Kidney (tissue), 14 donors: ENCODE measurements around the gene TMEM170B. TPM values are rescaled to one million over a fixed set of nuclear protein-coding genes. Genes with fewer than 3 reads are reported as not detected.

Experiments
- DNase-seq, 5 donors: peaks; one replicate each; pipeline ENCODE4 v3.0.0-alpha.2; 2013 to 2020
- FAIRE-seq: peaks from 2 replicates; lab custom pipeline; 2012; peaks lifted over from hg19 to GRCh38; lab: Jason Lieb, UNC
- H3K27ac ChIP-seq, 2 donors: one replicate each; pipeline ENCODE4 v1.7.0; 2013; ENCODE audit warnings: low read depth in 2 of 2, low read length in 2 of 2, inconsistent platforms in 1 of 2
- H3K27me3 ChIP-seq: one replicate; pipeline ENCODE4 v1.7.1; 2013; ENCODE audit warnings: low read length, inconsistent platforms; ENCODE audit not compliant: control insufficient read depth, insufficient read depth
- H3K36me3 ChIP-seq, 3 donors: one replicate each; pipeline versions ENCODE4 v1.7.0 to v1.7.1; 2013; ENCODE audit warnings: low read length in 3 of 3, control low read depth in 1 of 3, inconsistent platforms in 1 of 3; ENCODE audit not compliant: insufficient read depth in 3 of 3, control insufficient read depth in 2 of 3
- H3K4me1 ChIP-seq, 3 donors: one replicate each; pipeline versions ENCODE4 v1.7.0 to v1.7.1; 2013; ENCODE audit warnings: low read length in 3 of 3, inconsistent platforms in 1 of 3, low read depth in 1 of 3; ENCODE audit not compliant: control insufficient read depth in 2 of 3, insufficient read depth in 2 of 3
- H3K4me3 ChIP-seq, 3 donors: one replicate each; pipeline versions ENCODE4 v1.7.0 to v1.8.1; 2013; ENCODE audit warnings: low read length in 3 of 3, control low read depth in 1 of 3, inconsistent platforms in 1 of 3
- H3K9ac ChIP-seq, 3 donors: one replicate each; pipeline versions ENCODE4 v1.7.0 to v1.7.1; 2013; ENCODE audit warnings: low read length in 3 of 3, control low read depth in 1 of 3, inconsistent platforms in 1 of 3
- H3K9me3 ChIP-seq, 3 donors: one replicate each; pipeline versions ENCODE4 v1.7.0 to v1.7.1; 2013; ENCODE audit warnings: low read length in 3 of 3, control low read depth in 1 of 3, inconsistent platforms in 1 of 3; ENCODE audit not compliant: control insufficient read depth in 2 of 3, insufficient read depth in 1 of 3
- intact Hi-C: fragments of 100-400 bp; cut with DNase I; formaldehyde crosslinking; loops from one replicate; pipeline ENCODE4 v1.11.1; 2022
- polyA plus RNA-seq: library from polyadenylated mRNA; stranded (reverse); fragments of 350-450 nt; fragmentation: Illumina TruSeq; extraction: RNeasy Lipid Tissue Mini Kit (QIAGEN cat#74804); gene quantifications from one replicate; pipeline ENCODE4 v1.2.3, GENCODE V29; 2014; ENCODE audit warnings: low read depth, low replicate concordance; ENCODE audit not compliant: insufficient read depth
- total RNA-seq: library from RNA; stranded (reverse); fragmentation: NEBNext Ultra II Directional; extraction: Animal tissue kit (Norgen Biotek cat#: 25700); gene quantifications from one replicate; pipeline ENCODE4 v1.2.1, GENCODE V29; 2021
- TF ChIP-seq, protein P1 (sequence below): IDR thresholded peaks from 3 replicates; pipeline ENCODE4 v1.5.1; 2012; ENCODE audit warnings: mild to moderate bottlenecking, moderate library complexity, borderline replicate concordance; ENCODE audit not compliant: insufficient read depth; ENCODE audit errors: extremely low read depth
- donor health status: control.
- donor health status: control.
- donor health status: control.
- donor health status: control.
- donor health status: control.
- donor health status: DM: yes; HTN: yes; CAD: no.
- donor health status: Normal renal cell carcinoma (clear cell type).

Gene TMEM170B
- total and polyA plus RNA-seq, 2 donors from 2014 or later = 2.7 to 3.7 TPM

- H3K27ac ChIP-seq = no peak overlapping the region
- no peak overlapping the region for H3K9ac ChIP-seq
- H3K4me3 ChIP-seq = no peak overlapping the region
- intact Hi-C loops = no loop called here
- H3K9me3 ChIP-seq = no peaks in the 10 kb centered on the region
- DNase-seq = no peak
- peaks cover 0 to 5% (median 2%) of the 10 kb centered on the region in 3 donors for H3K4me1 ChIP-seq
- no peaks in the 10 kb centered on the region for H3K36me3 ChIP-seq
- TF ChIP-seq, protein P1, sequence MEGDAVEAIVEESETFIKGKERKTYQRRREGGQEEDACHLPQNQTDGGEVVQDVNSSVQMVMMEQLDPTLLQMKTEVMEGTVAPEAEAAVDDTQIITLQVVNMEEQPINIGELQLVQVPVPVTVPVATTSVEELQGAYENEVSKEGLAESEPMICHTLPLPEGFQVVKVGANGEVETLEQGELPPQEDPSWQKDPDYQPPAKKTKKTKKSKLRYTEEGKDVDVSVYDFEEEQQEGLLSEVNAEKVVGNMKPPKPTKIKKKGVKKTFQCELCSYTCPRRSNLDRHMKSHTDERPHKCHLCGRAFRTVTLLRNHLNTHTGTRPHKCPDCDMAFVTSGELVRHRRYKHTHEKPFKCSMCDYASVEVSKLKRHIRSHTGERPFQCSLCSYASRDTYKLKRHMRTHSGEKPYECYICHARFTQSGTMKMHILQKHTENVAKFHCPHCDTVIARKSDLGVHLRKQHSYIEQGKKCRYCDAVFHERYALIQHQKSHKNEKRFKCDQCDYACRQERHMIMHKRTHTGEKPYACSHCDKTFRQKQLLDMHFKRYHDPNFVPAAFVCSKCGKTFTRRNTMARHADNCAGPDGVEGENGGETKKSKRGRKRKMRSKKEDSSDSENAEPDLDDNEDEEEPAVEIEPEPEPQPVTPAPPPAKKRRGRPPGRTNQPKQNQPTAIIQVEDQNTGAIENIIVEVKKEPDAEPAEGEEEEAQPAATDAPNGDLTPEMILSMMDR = no peak
- no peak for FAIRE-seq
- H3K27me3 ChIP-seq = no peaks in the 10 kb centered on the region
Observed at GRCh38 chr6:11497107-11497506, 40.4 kb upstream of the TMEM170B start.

DNA sequence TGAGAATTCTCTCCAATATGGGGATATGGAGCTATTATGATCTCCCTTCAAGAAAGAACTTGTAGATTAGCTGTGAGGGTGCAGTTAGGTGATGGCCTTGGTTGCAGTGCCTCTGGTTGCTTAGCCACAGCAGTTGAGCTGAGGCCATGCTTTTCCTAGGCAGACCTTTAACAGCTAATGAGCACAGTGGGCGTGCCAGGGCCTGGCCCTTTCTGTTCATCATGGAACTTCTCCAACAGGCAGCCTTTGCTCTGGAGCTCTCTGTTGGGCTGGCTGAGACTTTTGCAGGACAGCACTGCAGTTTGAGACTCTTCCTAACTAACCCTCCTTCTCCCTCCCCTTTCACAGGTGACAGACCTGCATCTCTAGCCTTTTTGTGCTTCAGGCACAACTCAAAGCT, 39.7 kb upstream of the TMEM170B start:
- no peaks in the 10 kb centered on the region for H3K9me3 ChIP-seq
- no peak overlapping the region for H3K9ac ChIP-seq
- H3K4me1 ChIP-seq = peaks cover 0 to 5% (median 2%) of the 10 kb centered on the region in 3 donors
- DNase-seq (no peak), FAIRE-seq (no peak)
- TF ChIP-seq, protein P1 = no peak
- intact Hi-C loops = no loop called here
- H3K27me3 ChIP-seq = no peaks in the 10 kb centered on the region
- no peak overlapping the region for H3K4me3 ChIP-seq
- H3K36me3 ChIP-seq = no peaks in the 10 kb centered on the region
- no peak overlapping the region for H3K27ac ChIP-seq

GRCh38 chr6:11500008-11500407, 37.5 kb upstream of the TMEM170B start:
- Histone ChIP-seq H3K9ac (no peak overlapping the region), H3K36me3 (no peaks in the 10 kb centered on the region), H3K27ac (no peak overlapping the region), H3K27me3 (no peaks in the 10 kb centered on the region), H3K4me3 (no peak overlapping the region), H3K9me3 (no peaks in the 10 kb centered on the region), H3K4me1 (peaks cover 0 to 5% (median 0%) of the 10 kb centered on the region in 3 donors)
- intact Hi-C loops = no loop called here
- DNase-seq = no peak
- no peak for FAIRE-seq
- TF ChIP-seq, protein P1 = no peak

DNA sequence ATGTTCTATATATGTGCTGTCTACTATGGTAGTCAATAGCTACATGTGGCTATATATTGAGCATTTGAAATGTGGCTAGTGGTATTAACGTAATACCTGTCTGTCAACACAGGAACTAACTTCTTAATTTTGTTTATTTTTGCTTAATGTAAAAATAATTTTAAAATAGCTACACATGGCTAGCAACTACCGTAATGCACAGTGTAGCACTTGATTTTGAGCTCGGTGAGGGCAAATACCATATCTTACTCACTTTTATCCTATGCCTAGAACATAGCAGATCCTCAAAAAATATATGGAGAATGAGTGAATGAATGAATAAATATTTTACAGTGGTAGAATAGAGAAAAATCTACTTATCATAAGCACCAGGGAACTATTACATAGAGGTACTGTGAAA, 28.1 kb upstream of the TMEM170B start:
- H3K9ac ChIP-seq = no peak overlapping the region
- no peak overlapping the region for H3K4me3 ChIP-seq
- H3K27ac ChIP-seq = no peak overlapping the region
- intact Hi-C loops = no loop called here
- no peaks in the 10 kb centered on the region for H3K9me3 ChIP-seq
- no peak for DNase-seq
- no peak for FAIRE-seq
- no peaks in the 10 kb centered on the region for H3K27me3 ChIP-seq
- TF ChIP-seq, protein P1 = no peak
- H3K36me3 ChIP-seq = no peaks in the 10 kb centered on the region
- H3K4me1 ChIP-seq = no peaks in the 10 kb centered on the region
